Panc1 (cell line): ENCODE results near the gene ADGRE3. TPM values are rescaled to one million over a fixed set of nuclear protein-coding genes. Genes with fewer than 3 reads are reported as not detected.

ENCODE experiments used
- ATAC-seq: fragments of 200-7000 bp; cut with Tn5 transposase; 2 replicates; pipeline ENCODE4 v1.9.1; 2020; ENCODE audit warnings: mild to moderate bottlenecking, moderate library complexity
- BruUV-seq: library from RNA; stranded (reverse); fragments of 400-500 nt; replicated peaks from 2 replicates; lab custom pipeline; 2021; lab: Mats Ljungman, UMichigan
- CTCF ChIA-PET: fragments of 300-600 bp; sonication (Branson Sonifier 250); formaldehyde crosslinking; loops from one replicate; lab custom pipeline; 2022; ENCODE audit warnings: antibody characterized with exemption; lab: Charles Lee
- POLR2A ChIA-PET: fragments of 300-600 bp; sonication (Branson Sonifier 250); formaldehyde crosslinking; loops from one replicate; lab custom pipeline; 2022; ENCODE audit warnings: antibody characterized with exemption; lab: Charles Lee
- DNase-seq: peaks from one replicate; pipeline ENCODE4 v3.0.0-alpha.2; 2010; ENCODE audit warnings: low read depth, low spot score
- H3K27ac ChIP-seq: 2 replicates; pipeline ENCODE4 v1.5.1; 2011; ENCODE audit warnings: mild to moderate bottlenecking, low read length, inconsistent platforms
- H3K27me3 ChIP-seq: fragments of 200-500 bp; sonication (Bioruptor generic); 2 replicates; pipeline ENCODE4 v1.6.0; 2014; ENCODE audit warnings: low read length, inconsistent platforms; ENCODE audit not compliant: control insufficient read depth, insufficient read depth
- H3K36me3 ChIP-seq: fragments of 200-500 bp; sonication (Bioruptor generic); 2 replicates; pipeline ENCODE4 v1.5.1; 2014; ENCODE audit warnings: inconsistent platforms, mild to moderate bottlenecking, low read length, moderate library complexity; ENCODE audit not compliant: control insufficient read depth, insufficient read depth
- H3K4me1 ChIP-seq: 2 replicates; pipeline ENCODE4 v1.5.1; 2011; ENCODE audit warnings: inconsistent platforms, mild to moderate bottlenecking, low read length, moderate library complexity; ENCODE audit not compliant: control insufficient read depth, insufficient read depth
- H3K4me3 ChIP-seq, 2 experiments: 2 replicates each; pipeline ENCODE4 v1.5.1; 2011 to 2012; ENCODE audit warnings: low read depth in 2 of 2, low read length in 2 of 2, mild to moderate bottlenecking in 2 of 2, inconsistent platforms in 1 of 2, moderate library complexity in 1 of 2
- H3K9me3 ChIP-seq: fragments of 200-500 bp; sonication (Bioruptor generic); 2 replicates; pipeline ENCODE4 v1.5.1; 2014; ENCODE audit warnings: low read depth, mild to moderate bottlenecking, inconsistent platforms, low read length, moderate library complexity; ENCODE audit not compliant: control insufficient read depth, insufficient read depth
- POLR2AphosphoS5 ChIP-seq: IDR thresholded peaks from 2 replicates; pipeline ENCODE4 v1.6.1; 2012; ENCODE audit warnings: mild to moderate bottlenecking, low read depth, low read length, moderate library complexity
- SIN3A ChIP-seq: IDR thresholded peaks from 2 replicates; pipeline ENCODE4 v1.6.1; 2012; ENCODE audit warnings: low read depth, mild to moderate bottlenecking, low read length, moderate library complexity, borderline replicate concordance; ENCODE audit not compliant: insufficient read depth
- TCF7L2 ChIP-seq: IDR thresholded peaks from 2 replicates; pipeline ENCODE4 v1.6.1; 2011; ENCODE audit warnings: mild to moderate bottlenecking, low read depth, low read length, inconsistent platforms
- in situ Hi-C: cut with HindIII; loops from 2 replicates; pipeline ENCODE4 v1.10.0; 2016; ENCODE audit warnings: low sequenced_read_pairs, low pct_unique_long_range_greater_than_20kb
- intact Hi-C: fragments of 100-400 bp; cut with micrococcal nuclease; formaldehyde crosslinking; loops from one replicate; pipeline ENCODE4 v1.10.0; 2022; ENCODE audit not compliant: unreplicated experiment
- total RNA-seq: library from RNA; stranded (reverse); gene quantifications from one replicate; pipeline ENCODE4 v1.2.1, GENCODE V29; 2021; ENCODE audit not compliant: unreplicated experiment
- TF ChIP-seq, protein P1 (sequence below): fragments of 450-650 bp; IDR thresholded peaks from 2 replicates; pipeline ENCODE4 v1.5.1; 2017; ENCODE audit warnings: mild to moderate bottlenecking
- TF ChIP-seq, protein P2 (sequence below), 2 experiments: IDR thresholded peaks; 2 replicates each; pipeline ENCODE4 v1.6.1; 2011 to 2012; ENCODE audit warnings: low read depth in 2 of 2, control low read depth in 1 of 2, low read length in 1 of 2, mild to moderate bottlenecking in 1 of 2, moderate library complexity in 1 of 2; ENCODE audit not compliant: insufficient read depth in 1 of 2

The ADGRE3 gene
- total RNA-seq, 1 experiment from 2014 or later = not detected

DNA sequence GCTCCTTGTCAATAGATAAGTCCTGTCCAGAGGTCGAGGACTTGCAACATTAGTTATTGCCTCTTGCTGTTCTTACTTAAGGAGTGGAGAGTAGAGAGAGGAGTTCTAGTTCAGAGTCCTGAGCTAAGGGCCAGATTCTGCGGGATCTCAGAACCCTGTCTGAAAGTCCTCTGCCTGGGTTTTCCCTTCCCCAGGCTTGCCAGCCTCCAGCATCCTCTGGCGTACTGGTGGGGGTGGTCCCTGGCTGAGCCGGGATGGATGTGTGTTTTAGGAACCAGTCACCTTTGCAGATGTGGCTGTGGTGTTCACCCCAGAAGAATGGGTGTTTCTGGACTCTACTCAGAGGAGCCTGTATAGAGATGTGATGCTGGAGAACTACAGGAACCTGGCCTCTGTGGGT, 41.2 kb upstream of the ADGRE3 start:
- Histone ChIP-seq H3K27ac (no peak overlapping the region), H3K4me1 (no peaks in the 10 kb centered on the region), H3K27me3 (no peaks in the 10 kb centered on the region), H3K4me3 (no peak overlapping the region), H3K36me3 (no peaks in the 10 kb centered on the region; the same call in 1 of the 2 replicates), H3K9me3 (peaks cover 39% of the 10 kb centered on the region)
- ChIA-PET POLR2A (interaction anchor here (0.6 kb wide), 1 partner anchor 19 kb away, joined by 5 read pairs; no protein-coding TSS in a partner anchor), CTCF (interaction anchor here (0.6 kb wide), 1 partner anchor 41 kb away, joined by 3 read pairs; no protein-coding TSS in a partner anchor)
- DNase-seq (no peak), ATAC-seq (no peak)
- in situ Hi-C loops (no loop called here), intact Hi-C loops (no loop called here)
- no TSS peak for BruUV-seq
- TF ChIP-seq TCF7L2 (no peak), POLR2AphosphoS5 (no peak), SIN3A (no peak)
- TF ChIP-seq, protein P1, sequence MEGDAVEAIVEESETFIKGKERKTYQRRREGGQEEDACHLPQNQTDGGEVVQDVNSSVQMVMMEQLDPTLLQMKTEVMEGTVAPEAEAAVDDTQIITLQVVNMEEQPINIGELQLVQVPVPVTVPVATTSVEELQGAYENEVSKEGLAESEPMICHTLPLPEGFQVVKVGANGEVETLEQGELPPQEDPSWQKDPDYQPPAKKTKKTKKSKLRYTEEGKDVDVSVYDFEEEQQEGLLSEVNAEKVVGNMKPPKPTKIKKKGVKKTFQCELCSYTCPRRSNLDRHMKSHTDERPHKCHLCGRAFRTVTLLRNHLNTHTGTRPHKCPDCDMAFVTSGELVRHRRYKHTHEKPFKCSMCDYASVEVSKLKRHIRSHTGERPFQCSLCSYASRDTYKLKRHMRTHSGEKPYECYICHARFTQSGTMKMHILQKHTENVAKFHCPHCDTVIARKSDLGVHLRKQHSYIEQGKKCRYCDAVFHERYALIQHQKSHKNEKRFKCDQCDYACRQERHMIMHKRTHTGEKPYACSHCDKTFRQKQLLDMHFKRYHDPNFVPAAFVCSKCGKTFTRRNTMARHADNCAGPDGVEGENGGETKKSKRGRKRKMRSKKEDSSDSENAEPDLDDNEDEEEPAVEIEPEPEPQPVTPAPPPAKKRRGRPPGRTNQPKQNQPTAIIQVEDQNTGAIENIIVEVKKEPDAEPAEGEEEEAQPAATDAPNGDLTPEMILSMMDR = no peak
- TF ChIP-seq, protein P2, sequence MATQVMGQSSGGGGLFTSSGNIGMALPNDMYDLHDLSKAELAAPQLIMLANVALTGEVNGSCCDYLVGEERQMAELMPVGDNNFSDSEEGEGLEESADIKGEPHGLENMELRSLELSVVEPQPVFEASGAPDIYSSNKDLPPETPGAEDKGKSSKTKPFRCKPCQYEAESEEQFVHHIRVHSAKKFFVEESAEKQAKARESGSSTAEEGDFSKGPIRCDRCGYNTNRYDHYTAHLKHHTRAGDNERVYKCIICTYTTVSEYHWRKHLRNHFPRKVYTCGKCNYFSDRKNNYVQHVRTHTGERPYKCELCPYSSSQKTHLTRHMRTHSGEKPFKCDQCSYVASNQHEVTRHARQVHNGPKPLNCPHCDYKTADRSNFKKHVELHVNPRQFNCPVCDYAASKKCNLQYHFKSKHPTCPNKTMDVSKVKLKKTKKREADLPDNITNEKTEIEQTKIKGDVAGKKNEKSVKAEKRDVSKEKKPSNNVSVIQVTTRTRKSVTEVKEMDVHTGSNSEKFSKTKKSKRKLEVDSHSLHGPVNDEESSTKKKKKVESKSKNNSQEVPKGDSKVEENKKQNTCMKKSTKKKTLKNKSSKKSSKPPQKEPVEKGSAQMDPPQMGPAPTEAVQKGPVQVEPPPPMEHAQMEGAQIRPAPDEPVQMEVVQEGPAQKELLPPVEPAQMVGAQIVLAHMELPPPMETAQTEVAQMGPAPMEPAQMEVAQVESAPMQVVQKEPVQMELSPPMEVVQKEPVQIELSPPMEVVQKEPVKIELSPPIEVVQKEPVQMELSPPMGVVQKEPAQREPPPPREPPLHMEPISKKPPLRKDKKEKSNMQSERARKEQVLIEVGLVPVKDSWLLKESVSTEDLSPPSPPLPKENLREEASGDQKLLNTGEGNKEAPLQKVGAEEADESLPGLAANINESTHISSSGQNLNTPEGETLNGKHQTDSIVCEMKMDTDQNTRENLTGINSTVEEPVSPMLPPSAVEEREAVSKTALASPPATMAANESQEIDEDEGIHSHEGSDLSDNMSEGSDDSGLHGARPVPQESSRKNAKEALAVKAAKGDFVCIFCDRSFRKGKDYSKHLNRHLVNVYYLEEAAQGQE (IDR thresholded peaks at IDR 0.05; ENCODE audit: insufficient read depth in 1 of 2, low read depth in 2 of 2, low read length in 1 of 2) = no peak

DNA sequence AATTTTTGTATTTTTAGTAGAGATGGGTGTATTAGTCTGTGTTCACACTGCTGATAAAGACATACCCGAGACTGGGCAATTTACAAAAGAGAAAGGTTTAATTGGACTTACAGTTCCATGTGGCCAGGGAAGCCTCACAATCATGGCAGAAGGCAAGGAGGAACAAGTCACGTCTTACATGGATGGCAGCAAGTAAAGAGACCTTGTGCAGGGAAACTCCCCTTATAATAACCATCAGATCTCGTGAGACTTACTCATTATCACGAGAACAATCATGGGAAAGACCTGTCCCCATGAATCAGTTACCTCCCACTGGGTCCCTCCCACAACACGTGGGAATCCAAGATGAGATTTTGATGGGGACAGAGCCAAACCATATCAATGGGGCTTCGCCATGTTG, 29.8 kb upstream of the ADGRE3 start:
- in situ Hi-C loops = no loop called here
- POLR2A ChIA-PET = no interaction called here
- Histone ChIP-seq H3K36me3 (peaks cover 2% of the 10 kb centered on the region), H3K4me3 (no peak overlapping the region), H3K4me1 (no peaks in the 10 kb centered on the region), H3K9me3 (no peaks in the 10 kb centered on the region), H3K27me3 (no peaks in the 10 kb centered on the region), H3K27ac (no peak overlapping the region)
- intact Hi-C loops = no loop called here
- no peak for TF ChIP-seq TCF7L2
- no peak for TF ChIP-seq SIN3A
- TF ChIP-seq, protein P2 (IDR thresholded peaks at IDR 0.05; ENCODE audit: insufficient read depth in 1 of 2, low read depth in 2 of 2, low read length in 1 of 2) = no peak
- TF ChIP-seq, protein P1 = no peak
- no peak for TF ChIP-seq POLR2AphosphoS5
- no peak for DNase-seq
- no TSS peak for BruUV-seq
- CTCF ChIA-PET = interaction anchor here (0.5 kb wide), 1 partner anchor 1470 kb away, joined by 4 read pairs; no protein-coding TSS in a partner anchor
- no peak for ATAC-seq
